GM19099 (cell line): Measurements from ENCODE around the gene LRRC15.

ENCODE experiments used
- POLR2A ChIP-seq: IDR thresholded peaks from 3 replicates; pipeline ENCODE4 v1.6.1; 2011; ENCODE audit warnings: low read depth; ENCODE audit not compliant: insufficient read length; ENCODE audit errors: extremely low read depth

LRRC15 gene

GRCh38 chr3:194354315-194354714, 15.2 kb downstream of the LRRC15 start:
- no peak for TF ChIP-seq POLR2A

GRCh38 chr3:194352667-194353246, 16.8 kb downstream of the LRRC15 start:
- TF ChIP-seq POLR2A, result no peak

GRCh38 chr3:194351952-194352536, 17.5 kb downstream of the LRRC15 start:
- no peak for TF ChIP-seq POLR2A

DNA sequence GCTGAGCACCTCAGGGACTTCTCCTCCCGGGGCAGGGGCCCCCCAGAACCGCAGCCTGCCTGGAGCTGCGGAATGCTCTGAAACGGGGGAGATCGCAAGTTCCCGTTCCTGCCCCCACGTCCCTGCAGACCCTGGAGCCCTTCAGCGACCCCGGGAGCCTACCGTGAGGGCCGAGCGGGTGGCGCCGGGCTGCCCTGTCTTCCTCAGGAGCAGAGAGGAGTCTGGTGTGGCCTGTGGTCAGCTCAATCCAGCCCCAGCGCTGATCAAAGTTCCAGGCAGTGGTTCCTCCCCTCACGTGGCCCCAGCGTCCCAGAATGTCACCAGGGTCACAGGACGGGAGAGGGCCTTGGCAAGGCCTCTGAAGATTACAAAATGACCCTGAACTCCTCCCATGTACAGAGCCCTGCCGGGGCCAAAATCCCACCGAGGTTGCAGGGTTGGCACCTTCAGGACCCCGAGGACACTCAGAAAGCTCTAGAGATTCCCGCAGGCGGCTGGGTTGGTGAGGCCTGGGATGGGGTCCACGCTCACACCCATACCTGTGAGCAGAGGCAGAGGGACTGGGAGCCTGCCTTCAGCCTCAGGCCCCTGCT, 18.4 kb downstream of the LRRC15 start, which contains the start of gene CPN2:
Gene CPN2 (minus strand): TSS at position 249 of the 593 bp plus-strand sequence. CDS start 8,626 bp downstream, outside the sequence.
- no peak for TF ChIP-seq POLR2A

DNA sequence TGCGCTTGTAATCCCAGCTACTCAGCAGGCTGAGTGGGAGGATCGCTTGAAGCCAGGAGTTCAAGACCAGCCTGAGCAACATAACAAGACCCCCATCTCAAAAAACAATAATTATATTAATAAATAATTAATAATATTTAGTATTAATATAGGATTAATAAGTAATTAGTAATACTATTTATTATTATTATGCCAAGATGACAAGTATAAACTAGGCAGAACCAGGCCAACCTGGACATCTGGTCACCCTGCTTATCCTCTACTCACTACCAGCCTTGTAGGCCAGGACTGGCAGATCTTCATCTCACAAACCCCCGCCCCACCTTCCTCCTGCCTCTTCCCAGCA, 18.8 kb downstream of the LRRC15 start:
- TF ChIP-seq POLR2A, result no peak

DNA sequence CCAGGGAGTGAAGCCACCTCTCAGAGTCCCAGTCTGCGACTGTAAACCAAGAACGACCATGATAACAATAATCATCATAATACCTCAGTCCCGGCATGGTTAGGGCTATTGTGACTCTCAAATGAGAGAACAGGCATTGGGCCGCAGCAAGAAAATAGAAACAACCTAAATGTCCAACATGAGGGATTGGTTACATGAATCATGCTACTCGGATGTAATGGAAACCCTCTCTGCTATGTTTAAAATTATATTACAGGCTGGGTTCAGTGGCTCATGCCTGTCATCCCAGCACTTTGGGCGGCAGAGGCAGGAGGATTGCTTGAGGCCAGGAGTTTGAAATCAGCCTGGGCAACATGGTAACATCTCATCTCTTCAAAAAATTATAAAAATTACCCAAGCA, 21.2 kb downstream of the LRRC15 start:
- TF ChIP-seq POLR2A, result no peak

- TF ChIP-seq POLR2A, result no peak
These were observed 22.9 kb downstream of the LRRC15 start for GRCh38 chr3:194346621-194347020.

DNA sequence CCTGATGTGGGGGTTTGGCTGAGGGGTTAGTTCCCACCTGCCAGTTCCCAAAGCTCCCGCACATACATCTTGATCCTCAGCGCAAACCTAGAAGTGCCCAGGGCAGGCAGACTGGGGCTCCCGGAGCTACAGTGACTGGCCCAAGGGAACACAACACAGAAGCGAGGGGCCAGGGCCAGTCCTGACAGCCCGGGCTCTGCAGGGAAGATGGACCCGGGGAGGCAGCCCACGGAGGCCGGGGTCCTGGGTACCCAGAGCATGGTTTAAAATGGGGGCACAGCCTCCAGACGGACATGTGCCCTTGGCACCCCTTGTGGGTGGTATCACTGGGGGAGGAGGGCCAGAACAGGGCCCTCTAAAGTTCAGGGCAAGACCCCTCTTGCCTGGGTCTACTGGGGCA, 23.5 kb downstream of the LRRC15 start:
- no peak for TF ChIP-seq POLR2A

GRCh38 chr3:194344012-194344411, 25.5 kb downstream of the LRRC15 start:
- no peak for TF ChIP-seq POLR2A

DNA sequence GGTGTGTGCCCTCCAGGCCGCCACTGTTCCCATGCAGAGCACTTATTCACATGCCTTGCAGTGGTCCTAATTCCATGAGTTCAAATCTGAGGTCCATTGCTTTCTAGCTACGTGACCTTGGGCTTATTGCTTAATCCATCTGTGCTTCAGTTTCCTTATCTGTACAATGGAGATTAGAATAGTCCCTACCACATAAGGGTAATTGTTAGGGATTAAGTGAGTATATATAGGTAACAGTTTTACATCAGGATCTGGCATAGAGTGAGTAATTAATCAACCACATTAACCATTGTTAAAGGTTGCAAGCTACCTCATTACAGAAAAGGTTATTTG, 26.0 kb downstream of the LRRC15 start:
- TF ChIP-seq POLR2A, result no peak

- no peak for TF ChIP-seq POLR2A
These were observed 26.5 kb downstream of the LRRC15 start for GRCh38 chr3:194342861-194343560.

DNA sequence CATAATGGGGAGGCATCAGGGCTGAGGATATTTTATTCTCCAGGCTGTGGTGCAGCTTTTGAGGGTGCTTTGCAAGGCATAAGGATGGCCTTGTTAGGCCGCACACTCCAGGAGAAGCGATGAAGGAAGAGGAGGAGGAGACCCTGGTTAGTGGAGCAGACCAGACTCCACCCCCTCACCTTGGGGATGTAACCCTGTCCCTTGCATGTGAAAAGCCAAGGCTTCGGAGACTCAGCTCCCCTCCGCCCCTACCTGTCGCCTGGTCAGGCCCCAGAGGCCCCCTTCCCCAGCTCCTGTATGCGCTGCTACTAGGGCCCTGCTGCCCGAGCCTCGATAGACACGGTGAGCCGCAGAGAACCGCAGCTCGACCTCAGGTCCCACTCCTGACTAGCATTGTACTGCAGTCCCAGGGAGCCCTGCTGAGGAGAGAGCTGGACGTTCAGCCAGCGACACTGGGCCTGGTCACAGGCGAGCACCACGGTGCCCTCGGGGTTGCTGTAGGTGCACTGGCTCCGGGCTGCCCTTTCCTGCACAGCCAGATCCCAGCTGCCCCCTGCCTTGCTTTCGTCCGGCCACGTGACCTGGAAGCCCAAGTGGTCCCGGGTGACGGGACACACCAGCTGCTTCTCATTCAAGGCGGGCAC, 28.7 kb downstream of the LRRC15 start:
- TF ChIP-seq POLR2A, result no peak

DNA sequence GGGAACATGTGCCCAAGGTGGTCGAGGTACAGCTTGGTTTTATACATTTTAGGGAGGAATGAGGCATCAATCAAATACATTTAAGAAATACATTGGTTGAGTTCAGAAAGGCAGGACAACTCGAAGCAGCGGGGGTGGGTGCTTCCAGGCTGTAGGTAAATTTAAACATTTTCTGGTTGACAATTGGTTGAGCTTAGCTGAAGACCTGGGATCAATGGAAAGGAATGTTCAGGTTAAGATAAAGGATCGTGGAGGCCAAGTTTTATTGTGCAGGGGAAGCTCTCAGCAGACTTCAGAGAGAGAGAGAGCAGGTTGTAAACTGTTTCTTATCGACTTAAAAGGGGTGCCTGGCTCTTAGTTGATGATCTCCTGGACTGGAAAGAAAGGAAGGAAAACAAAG, 29.7 kb downstream of the LRRC15 start:
- no peak for TF ChIP-seq POLR2A

DNA sequence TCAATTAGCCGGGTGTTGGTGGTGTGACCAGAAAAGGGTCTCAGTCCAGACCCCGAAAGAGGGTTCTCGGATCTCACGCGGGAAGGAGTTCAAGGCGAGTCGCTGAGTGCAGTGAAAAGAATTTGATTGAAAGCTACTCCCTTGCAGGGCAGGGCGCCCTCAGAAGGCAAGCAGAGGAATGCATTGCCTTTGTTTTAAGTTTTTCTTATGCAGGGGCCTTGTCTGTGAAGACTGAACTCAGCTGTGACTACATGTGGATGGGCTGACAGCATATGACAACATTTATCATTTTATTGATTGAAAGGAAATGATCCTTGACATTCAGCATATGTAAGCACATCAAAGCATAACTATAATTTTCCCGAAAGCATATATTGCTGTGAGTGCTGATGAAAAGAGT, 30.2 kb downstream of the LRRC15 start:
- no peak for TF ChIP-seq POLR2A

DNA sequence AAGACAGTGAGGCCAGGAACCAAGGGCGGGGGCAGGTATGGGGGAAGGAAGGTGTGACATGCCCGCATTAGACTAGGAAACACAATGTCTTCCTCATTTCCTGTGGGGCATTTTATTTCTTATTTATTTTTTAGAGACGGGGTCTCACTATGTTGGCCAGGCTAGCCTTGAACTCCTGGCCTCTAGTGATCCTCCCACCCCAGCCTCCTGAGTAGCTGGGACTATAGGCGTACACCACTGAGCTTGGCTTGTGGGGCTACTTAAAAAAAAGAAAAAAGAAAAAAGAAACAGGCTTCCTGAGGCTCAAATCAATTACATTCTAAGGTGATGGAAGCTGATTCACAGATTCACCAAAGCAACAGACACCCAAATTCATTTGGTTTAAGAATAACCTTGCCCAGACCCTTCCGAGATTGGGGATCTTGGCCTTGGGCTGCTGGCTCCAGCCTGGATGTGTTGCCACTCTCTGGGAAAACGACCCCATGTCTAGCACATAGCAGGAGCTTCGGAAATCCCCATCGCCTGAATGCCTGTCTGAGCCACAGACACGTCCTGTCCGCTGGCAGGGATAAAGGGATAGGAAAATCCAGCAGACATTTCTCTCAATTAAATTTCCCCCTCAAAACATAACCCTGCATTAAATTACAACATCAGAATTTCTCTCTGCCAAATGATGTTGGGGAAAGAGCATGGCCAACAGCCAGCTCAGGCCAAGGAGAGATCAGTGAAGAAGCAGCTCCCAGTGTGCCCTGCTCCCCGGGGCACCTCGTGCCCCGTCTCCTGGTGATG, 31.4 kb downstream of the LRRC15 start:
- no peak for TF ChIP-seq POLR2A
